HEK293 (cell line): ENCODE data around the gene SEC14L6.
A peak's percentile ranks its signal among the peaks of the same experiment; 100 is the strongest.

Experiments
- CTCF ChIA-PET: fragments of 350-600 bp; formaldehyde crosslinking; extraction: SDS; loops from one replicate; lab custom pipeline; 2021; ENCODE audit warnings: antibody characterized with exemption; lab: Yijun Ruan, JAX
- POLR2A ChIA-PET: fragments of 300-600 bp; formaldehyde crosslinking; extraction: SDS; loops from one replicate; lab custom pipeline; 2020; ENCODE audit warnings: antibody characterized with exemption, inconsistent platforms; lab: Yijun Ruan, JAX
- H3K27ac ChIP-seq: fragments of 200-500 bp; sonication (Bioruptor generic); 2 replicates; pipeline ENCODE4 v1.5.1; 2014; ENCODE audit warnings: low read depth, low read length, control low read depth, inconsistent platforms; ENCODE audit errors: extremely low read depth
- H3K36me3 ChIP-seq, 2 experiments: fragments of 200-500 bp in 1 of 2; sonication (Bioruptor generic) in 1 of 2; 1 replicate in 1 of 2; 2 replicates in 1 of 2; pipeline ENCODE4 v1.5.1; 2014 to 2017; ENCODE audit warnings: inconsistent platforms in 2 of 2, low read length in 2 of 2; ENCODE audit not compliant: control insufficient read depth in 2 of 2, insufficient read depth in 1 of 2
- H3K4me1 ChIP-seq: fragments of 200-500 bp; sonication (Bioruptor generic); 2 replicates; pipeline ENCODE4 v1.5.1; 2014; ENCODE audit warnings: mild to moderate bottlenecking, low read length, inconsistent platforms; ENCODE audit not compliant: control insufficient read depth, insufficient read depth
- H3K4me3 ChIP-seq: 2 replicates; pipeline ENCODE4 v1.5.1; 2011; ENCODE audit warnings: low read depth, mild to moderate bottlenecking, control low read depth, low read length, moderate library complexity
- H3K9me3 ChIP-seq: fragments of 200-500 bp; sonication (Bioruptor generic); 2 replicates; pipeline ENCODE4 v1.5.1; 2014; ENCODE audit warnings: low read depth, low read length, inconsistent platforms; ENCODE audit not compliant: control insufficient read depth, insufficient read depth
- BCL11B ChIP-seq: fragments of 450-650 bp; formaldehyde crosslinking; IDR thresholded peaks from 2 replicates; pipeline ENCODE4 v1.5.1; 2016; ENCODE audit warnings: low read depth, missing biosample characterization, missing genetic modification characterization
- KLF8 ChIP-seq: fragments of 450-650 bp; formaldehyde crosslinking; IDR thresholded peaks from 2 replicates; pipeline ENCODE4 v1.5.1; 2016; ENCODE audit warnings: missing biosample characterization, missing genetic modification characterization
- SP7 ChIP-seq: fragments of 450-650 bp; formaldehyde crosslinking; IDR thresholded peaks from 2 replicates; pipeline ENCODE4 v1.5.1; 2016; ENCODE audit warnings: missing biosample characterization, missing genetic modification characterization
- WT1 ChIP-seq: fragments of 450-650 bp; formaldehyde crosslinking; IDR thresholded peaks from 2 replicates; pipeline ENCODE4 v1.5.1; 2016; ENCODE audit warnings: missing biosample characterization, missing genetic modification characterization
- ZIC2 ChIP-seq: fragments of 450-650 bp; formaldehyde crosslinking; IDR thresholded peaks from 2 replicates; pipeline ENCODE4 v1.5.1; 2016; ENCODE audit warnings: missing biosample characterization, missing genetic modification characterization
- ZNF121 ChIP-seq: fragments of 450-650 bp; formaldehyde crosslinking; IDR thresholded peaks from 2 replicates; pipeline ENCODE4 v1.5.1; 2016; ENCODE audit warnings: missing biosample characterization, missing genetic modification characterization
- ZNF2 ChIP-seq: fragments of 450-650 bp; formaldehyde crosslinking; IDR thresholded peaks from 2 replicates; pipeline ENCODE4 v1.5.1; 2016; ENCODE audit warnings: missing biosample characterization, missing genetic modification characterization
- ZNF23 ChIP-seq: fragments of 450-650 bp; formaldehyde crosslinking; IDR thresholded peaks from 2 replicates; pipeline ENCODE4 v1.5.1; 2016; ENCODE audit warnings: missing biosample characterization, missing genetic modification characterization, borderline replicate concordance
- ZNF335 ChIP-seq: fragments of 450-650 bp; formaldehyde crosslinking; conservative IDR thresholded peaks from 2 replicates; pipeline ENCODE4 v1.5.1; 2016; ENCODE audit warnings: missing biosample characterization, missing genetic modification characterization
- ZNF48 ChIP-seq: fragments of 450-650 bp; formaldehyde crosslinking; IDR thresholded peaks from 2 replicates; pipeline ENCODE4 v1.5.1; 2016; ENCODE audit warnings: missing biosample characterization, missing genetic modification characterization
- ZNF654 ChIP-seq: fragments of 450-650 bp; formaldehyde crosslinking; IDR thresholded peaks from 2 replicates; pipeline ENCODE4 v1.5.1; 2016; ENCODE audit warnings: low read depth, missing biosample characterization, missing genetic modification characterization
- ZNF768 ChIP-seq: fragments of 450-650 bp; formaldehyde crosslinking; IDR thresholded peaks from 2 replicates; pipeline ENCODE4 v1.5.1; 2018; ENCODE audit warnings: missing biosample characterization, mild to moderate bottlenecking, missing genetic modification characterization
- ZSCAN23 ChIP-seq: fragments of 450-650 bp; formaldehyde crosslinking; IDR thresholded peaks from 2 replicates; pipeline ENCODE4 v1.5.1; 2016; ENCODE audit warnings: missing biosample characterization, missing genetic modification characterization
- TF ChIP-seq, protein P1 (sequence below): fragments of 450-650 bp; formaldehyde crosslinking; IDR thresholded peaks from 2 replicates; pipeline ENCODE4 v1.5.1; 2016; ENCODE audit warnings: missing biosample characterization, missing genetic modification characterization, borderline replicate concordance
- TF ChIP-seq, protein P2 (sequence below): fragments of 450-650 bp; formaldehyde crosslinking; IDR thresholded peaks from 2 replicates; pipeline ENCODE4 v1.5.1; 2016; ENCODE audit warnings: missing biosample characterization, missing genetic modification characterization
- TF ChIP-seq, protein P3 (sequence below): fragments of 450-650 bp; formaldehyde crosslinking; IDR thresholded peaks from 2 replicates; pipeline ENCODE4 v1.5.1; 2016; ENCODE audit warnings: missing biosample characterization, missing genetic modification characterization
- TF ChIP-seq, protein P4 (sequence below): fragments of 450-650 bp; formaldehyde crosslinking; IDR thresholded peaks from 2 replicates; pipeline ENCODE4 v1.5.1; 2016; ENCODE audit warnings: missing biosample characterization, missing genetic modification characterization
- TF ChIP-seq, protein P5 (sequence below): fragments of 450-650 bp; formaldehyde crosslinking; IDR thresholded peaks from 2 replicates; pipeline ENCODE4 v1.5.1; 2016; ENCODE audit warnings: missing biosample characterization, missing genetic modification characterization
- TF ChIP-seq, protein P6 (sequence below): fragments of 450-650 bp; formaldehyde crosslinking; IDR thresholded peaks from 2 replicates; pipeline ENCODE4 v1.5.1; 2016; ENCODE audit warnings: missing biosample characterization, missing genetic modification characterization
- TF ChIP-seq, protein P7 (sequence below): fragments of 450-650 bp; formaldehyde crosslinking; IDR thresholded peaks from 2 replicates; pipeline ENCODE4 v1.5.1; 2017; ENCODE audit warnings: missing biosample characterization, missing genetic modification characterization

Gene SEC14L6

DNA sequence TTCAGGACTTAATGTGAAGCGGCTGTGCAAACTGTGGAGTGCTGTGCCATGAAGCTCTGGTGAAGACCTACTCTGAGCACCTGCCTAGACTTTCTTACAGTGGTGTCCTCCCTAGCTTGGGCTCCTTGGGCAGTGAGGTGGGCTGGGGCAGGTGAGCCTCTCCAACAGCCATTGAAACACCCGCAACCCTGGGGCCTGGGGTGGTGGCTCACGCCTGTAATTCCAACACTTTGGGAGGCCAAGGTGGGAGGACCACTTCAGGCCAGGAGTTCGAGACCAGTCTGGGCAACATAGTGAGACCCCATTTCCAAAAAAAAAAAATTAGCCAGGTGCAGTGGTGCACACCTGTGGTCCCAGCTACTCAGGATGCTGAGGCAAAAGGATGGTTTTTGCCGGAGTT is 60.4 kb downstream of the SEC14L6 start:
- TF ChIP-seq ZNF121 (tag by site-specific recombination): peak; percentile 40; the same call in 1 of the 2 replicates
- TF ChIP-seq, protein P1, sequence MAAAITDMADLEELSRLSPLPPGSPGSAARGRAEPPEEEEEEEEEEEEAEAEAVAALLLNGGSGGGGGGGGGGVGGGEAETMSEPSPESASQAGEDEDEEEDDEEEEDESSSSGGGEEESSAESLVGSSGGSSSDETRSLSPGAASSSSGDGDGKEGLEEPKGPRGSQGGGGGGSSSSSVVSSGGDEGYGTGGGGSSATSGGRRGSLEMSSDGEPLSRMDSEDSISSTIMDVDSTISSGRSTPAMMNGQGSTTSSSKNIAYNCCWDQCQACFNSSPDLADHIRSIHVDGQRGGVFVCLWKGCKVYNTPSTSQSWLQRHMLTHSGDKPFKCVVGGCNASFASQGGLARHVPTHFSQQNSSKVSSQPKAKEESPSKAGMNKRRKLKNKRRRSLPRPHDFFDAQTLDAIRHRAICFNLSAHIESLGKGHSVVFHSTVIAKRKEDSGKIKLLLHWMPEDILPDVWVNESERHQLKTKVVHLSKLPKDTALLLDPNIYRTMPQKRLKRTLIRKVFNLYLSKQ (tag by site-specific recombination): no peak
- Histone ChIP-seq H3K9me3 (no peaks in the 10 kb centered on the region), H3K4me3 (no peak overlapping the region), H3K36me3 (no peaks in the 10 kb centered on the region), H3K27ac (no peak overlapping the region), H3K4me1 (no peaks in the 10 kb centered on the region)
- ChIA-PET CTCF (interaction anchor here (0.6 to 3.6 kb wide), 23 partner anchors 10 to 896 kb away, joined by 3 to 59 read pairs (median 4); partner anchors contain the start of gene SEC14L2), POLR2A (no interaction called here)

DNA sequence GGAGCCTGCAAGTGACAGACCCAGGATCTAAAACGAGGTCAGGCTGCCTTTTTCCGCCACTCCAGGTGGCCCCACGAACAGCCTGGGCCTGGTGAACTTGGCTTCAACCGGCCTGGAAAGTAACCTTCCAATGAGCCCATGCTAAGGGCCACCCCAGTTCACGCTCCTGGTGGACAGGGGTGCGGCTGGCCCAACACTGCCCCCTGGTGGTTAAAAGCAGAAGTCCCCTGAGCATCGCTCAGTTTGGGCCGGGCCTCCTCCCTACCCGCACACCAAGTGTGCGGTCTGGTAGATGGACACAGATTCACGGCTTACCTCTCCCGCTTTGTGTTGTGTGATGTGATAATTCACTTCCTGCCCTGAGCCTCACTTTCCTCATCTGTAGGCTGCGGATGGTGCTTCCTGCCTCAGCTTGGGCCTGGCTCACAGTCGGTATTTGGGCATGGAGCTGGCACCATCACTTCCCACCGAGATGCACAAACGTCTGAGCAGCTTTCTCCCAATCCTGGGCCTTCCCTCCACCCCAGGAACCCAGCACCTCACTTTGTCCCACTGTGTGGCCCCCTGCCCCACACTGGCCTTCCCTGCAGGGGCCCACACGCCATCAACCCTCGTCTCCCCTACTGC is 61.1 kb downstream of the SEC14L6 start:
- no peaks in the 10 kb centered on the region for H3K9me3 ChIP-seq
- no peaks in the 10 kb centered on the region for H3K4me1 ChIP-seq
- H3K27ac ChIP-seq: no peak overlapping the region
- H3K4me3 ChIP-seq: no peak overlapping the region
- H3K36me3 ChIP-seq: no peaks in the 10 kb centered on the region
- ChIA-PET POLR2A (no interaction called here), CTCF (interaction anchor here (0.6 to 3.6 kb wide), 26 partner anchors 10 to 895 kb away, joined by 3 to 59 read pairs (median 4); partner anchors contain the start of gene SEC14L2)
- TF ChIP-seq ZIC2 (tag by site-specific recombination) (peak; percentile 23; the same call in 1 of the 2 replicates), ZNF768 (no peak), ZNF48 (tag by site-specific recombination) (no peak), ZSCAN23 (tag by site-specific recombination) (no peak), BCL11B (tag by site-specific recombination) (no peak), KLF8 (tag by site-specific recombination) (peak; percentile 32; the same call in 1 of the 2 replicates), WT1 (no peak), SP7 (peak; percentile 21; the same call in 1 of the 2 replicates), ZNF23 (tag by site-specific recombination) (no peak), ZNF2 (tag by site-specific recombination) (peak; percentile 80; the same call in 1 of the 2 replicates), ZNF335 (no peak), ZNF654 (peak; percentile 66)
- TF ChIP-seq, protein P2, sequence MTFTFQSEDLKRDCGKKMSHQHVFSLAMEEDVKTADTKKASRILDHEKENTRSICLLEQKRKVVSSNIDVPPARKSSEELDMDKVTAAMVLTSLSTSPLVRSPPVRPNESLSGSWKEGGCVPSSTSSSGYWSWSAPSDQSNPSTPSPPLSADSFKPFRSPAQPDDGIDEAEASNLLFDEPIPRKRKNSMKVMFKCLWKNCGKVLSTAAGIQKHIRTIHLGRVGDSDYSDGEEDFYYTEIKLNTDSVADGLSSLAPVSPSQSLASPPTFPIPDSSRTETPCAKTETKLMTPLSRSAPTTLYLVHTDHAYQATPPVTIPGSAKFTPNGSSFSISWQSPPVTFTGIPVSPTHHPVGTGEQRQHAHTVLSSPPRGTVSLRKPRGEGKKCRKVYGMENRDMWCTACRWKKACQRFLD (tag by site-specific recombination): no peak
- TF ChIP-seq, protein P3, sequence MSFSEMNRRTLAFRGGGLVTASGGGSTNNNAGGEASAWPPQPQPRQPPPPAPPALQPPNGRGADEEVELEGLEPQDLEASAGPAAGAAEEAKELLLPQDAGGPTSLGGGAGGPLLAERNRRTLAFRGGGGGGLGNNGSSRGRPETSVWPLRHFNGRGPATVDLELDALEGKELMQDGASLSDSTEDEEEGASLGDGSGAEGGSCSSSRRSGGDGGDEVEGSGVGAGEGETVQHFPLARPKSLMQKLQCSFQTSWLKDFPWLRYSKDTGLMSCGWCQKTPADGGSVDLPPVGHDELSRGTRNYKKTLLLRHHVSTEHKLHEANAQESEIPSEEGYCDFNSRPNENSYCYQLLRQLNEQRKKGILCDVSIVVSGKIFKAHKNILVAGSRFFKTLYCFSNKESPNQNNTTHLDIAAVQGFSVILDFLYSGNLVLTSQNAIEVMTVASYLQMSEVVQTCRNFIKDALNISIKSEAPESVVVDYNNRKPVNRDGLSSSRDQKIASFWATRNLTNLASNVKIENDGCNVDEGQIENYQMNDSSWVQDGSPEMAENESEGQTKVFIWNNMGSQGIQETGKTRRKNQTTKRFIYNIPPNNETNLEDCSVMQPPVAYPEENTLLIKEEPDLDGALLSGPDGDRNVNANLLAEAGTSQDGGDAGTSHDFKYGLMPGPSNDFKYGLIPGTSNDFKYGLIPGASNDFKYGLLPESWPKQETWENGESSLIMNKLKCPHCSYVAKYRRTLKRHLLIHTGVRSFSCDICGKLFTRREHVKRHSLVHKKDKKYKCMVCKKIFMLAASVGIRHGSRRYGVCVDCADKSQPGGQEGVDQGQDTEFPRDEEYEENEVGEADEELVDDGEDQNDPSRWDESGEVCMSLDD: peak; percentile 56; the same call in 1 of the 2 replicates
- TF ChIP-seq, protein P4, sequence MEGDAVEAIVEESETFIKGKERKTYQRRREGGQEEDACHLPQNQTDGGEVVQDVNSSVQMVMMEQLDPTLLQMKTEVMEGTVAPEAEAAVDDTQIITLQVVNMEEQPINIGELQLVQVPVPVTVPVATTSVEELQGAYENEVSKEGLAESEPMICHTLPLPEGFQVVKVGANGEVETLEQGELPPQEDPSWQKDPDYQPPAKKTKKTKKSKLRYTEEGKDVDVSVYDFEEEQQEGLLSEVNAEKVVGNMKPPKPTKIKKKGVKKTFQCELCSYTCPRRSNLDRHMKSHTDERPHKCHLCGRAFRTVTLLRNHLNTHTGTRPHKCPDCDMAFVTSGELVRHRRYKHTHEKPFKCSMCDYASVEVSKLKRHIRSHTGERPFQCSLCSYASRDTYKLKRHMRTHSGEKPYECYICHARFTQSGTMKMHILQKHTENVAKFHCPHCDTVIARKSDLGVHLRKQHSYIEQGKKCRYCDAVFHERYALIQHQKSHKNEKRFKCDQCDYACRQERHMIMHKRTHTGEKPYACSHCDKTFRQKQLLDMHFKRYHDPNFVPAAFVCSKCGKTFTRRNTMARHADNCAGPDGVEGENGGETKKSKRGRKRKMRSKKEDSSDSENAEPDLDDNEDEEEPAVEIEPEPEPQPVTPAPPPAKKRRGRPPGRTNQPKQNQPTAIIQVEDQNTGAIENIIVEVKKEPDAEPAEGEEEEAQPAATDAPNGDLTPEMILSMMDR (tag by site-specific recombination): peak; percentile 89
- TF ChIP-seq, protein P5, sequence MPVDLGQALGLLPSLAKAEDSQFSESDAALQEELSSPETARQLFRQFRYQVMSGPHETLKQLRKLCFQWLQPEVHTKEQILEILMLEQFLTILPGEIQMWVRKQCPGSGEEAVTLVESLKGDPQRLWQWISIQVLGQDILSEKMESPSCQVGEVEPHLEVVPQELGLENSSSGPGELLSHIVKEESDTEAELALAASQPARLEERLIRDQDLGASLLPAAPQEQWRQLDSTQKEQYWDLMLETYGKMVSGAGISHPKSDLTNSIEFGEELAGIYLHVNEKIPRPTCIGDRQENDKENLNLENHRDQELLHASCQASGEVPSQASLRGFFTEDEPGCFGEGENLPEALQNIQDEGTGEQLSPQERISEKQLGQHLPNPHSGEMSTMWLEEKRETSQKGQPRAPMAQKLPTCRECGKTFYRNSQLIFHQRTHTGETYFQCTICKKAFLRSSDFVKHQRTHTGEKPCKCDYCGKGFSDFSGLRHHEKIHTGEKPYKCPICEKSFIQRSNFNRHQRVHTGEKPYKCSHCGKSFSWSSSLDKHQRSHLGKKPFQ (tag by site-specific recombination): 0 out of 2 replicates have a peak, but pooled peaks have one; percentile 19
- TF ChIP-seq, protein P6, sequence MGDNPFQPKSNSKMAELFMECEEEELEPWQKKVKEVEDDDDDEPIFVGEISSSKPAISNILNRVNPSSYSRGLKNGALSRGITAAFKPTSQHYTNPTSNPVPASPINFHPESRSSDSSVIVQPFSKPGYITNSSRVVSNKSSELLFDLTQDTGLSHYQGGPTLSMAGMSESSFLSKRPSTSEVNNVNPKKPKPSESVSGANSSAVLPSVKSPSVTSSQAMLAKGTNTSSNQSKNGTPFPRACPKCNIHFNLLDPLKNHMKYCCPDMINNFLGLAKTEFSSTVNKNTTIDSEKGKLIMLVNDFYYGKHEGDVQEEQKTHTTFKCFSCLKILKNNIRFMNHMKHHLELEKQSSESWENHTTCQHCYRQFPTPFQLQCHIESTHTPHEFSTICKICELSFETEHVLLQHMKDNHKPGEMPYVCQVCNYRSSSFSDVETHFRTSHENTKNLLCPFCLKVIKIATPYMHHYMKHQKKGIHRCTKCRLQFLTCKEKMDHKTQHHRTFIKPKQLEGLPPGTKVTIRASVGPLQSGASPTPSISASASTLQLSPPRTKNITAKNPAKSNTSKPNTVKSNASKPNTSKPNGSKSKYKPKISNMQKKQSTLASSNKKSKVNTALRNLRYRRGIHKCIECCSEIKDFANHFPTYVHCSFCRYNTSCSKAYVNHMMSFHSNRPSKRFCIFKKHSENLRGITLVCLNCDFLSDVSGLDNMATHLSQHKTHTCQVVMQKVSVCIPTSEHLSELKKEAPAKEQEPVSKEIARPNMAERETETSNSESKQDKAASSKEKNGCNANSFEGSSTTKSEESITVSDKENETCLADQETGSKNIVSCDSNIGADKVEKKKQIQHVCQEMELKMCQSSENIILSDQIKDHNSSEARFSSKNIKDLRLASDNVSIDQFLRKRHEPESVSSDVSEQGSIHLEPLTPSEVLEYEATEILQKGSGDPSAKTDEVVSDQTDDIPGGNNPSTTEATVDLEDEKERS (tag by site-specific recombination): no peak
- TF ChIP-seq, protein P7, sequence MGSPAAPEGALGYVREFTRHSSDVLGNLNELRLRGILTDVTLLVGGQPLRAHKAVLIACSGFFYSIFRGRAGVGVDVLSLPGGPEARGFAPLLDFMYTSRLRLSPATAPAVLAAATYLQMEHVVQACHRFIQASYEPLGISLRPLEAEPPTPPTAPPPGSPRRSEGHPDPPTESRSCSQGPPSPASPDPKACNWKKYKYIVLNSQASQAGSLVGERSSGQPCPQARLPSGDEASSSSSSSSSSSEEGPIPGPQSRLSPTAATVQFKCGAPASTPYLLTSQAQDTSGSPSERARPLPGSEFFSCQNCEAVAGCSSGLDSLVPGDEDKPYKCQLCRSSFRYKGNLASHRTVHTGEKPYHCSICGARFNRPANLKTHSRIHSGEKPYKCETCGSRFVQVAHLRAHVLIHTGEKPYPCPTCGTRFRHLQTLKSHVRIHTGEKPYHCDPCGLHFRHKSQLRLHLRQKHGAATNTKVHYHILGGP (tag by site-specific recombination): no peak
